ENCODE results near the gene UBQLN4. TPM values are rescaled to one million over a fixed set of nuclear protein-coding genes. Genes with fewer than 3 reads are reported as not detected.

The UBQLN4 gene
- total RNA-seq, 3 donors from 2014 or later (not counting 1 experiment from before 2014, with no cell fraction given), result 14.4 to 23.5 (median 23.5) TPM

GRCh38 chr1:156082309-156083091, 28.9 kb upstream of the UBQLN4 start, which contains the start of gene MEX3A:
Gene MEX3A (minus strand): TSS chr1:156082465. CDS start chr1:156081998, 467 bp downstream.
- Histone ChIP-seq H3K9me3 (ENCODE audit: control insufficient read depth, insufficient read depth, low read length) (no peaks in the 10 kb centered on the region), H3K4me1 (ENCODE audit: control insufficient read depth, insufficient read depth, low read length) (peaks cover 21% of the 10 kb centered on the region), H3K27ac (ENCODE audit: low read length) (no peak within 1 kb of the TSS), H3K36me3 (ENCODE audit: control insufficient read depth, insufficient read depth, low read length) (no peaks in the 10 kb centered on the region), H3K4me3 (ENCODE audit: low read length) (peak within 1 kb of the TSS; percentile 79), H3K27me3 (ENCODE audit: control insufficient read depth, insufficient read depth, low read length) (peaks cover 15% of the 10 kb centered on the region)
- ATAC-seq (peak; percentile 84 to 93 (median 86)), DNase-seq (peak; percentile 58 to 71)
- Mint-ChIP-seq H3K9me3 (no peaks in the 10 kb centered on the region), H3K4me1 (peaks cover 0 to 11% of the 10 kb centered on the region in 2 donors), H3K27ac (peak within 1 kb of the TSS in 1 of 2 donors; percentile 69), H3K36me3 (no peaks in the 10 kb centered on the region), H3K27me3 (ENCODE audit: low read depth in 2 of 2) (peaks cover 12 to 33% of the 10 kb centered on the region in 2 donors), H3K4me3 (peak within 1 kb of the TSS; percentile 86)
- WGBS (ENCODE audit: insufficient coverage), result 0% methylated on average over 60 of the region's 62 CpGs
- TF ChIP-seq CTCF (IDR thresholded peaks at IDR 0.05), result no peak
- intact Hi-C loops (cut with micrococcal nuclease), result no loop called here

- no peak for DNase-seq
- Histone ChIP-seq H3K27ac (ENCODE audit: low read length) (no peak overlapping the region), H3K4me3 (ENCODE audit: low read length) (peak overlapping the region; percentile 79), H3K9me3 (ENCODE audit: control insufficient read depth, insufficient read depth, low read length) (no peaks in the 10 kb centered on the region), H3K27me3 (ENCODE audit: control insufficient read depth, insufficient read depth, low read length) (peaks cover 15% of the 10 kb centered on the region), H3K36me3 (ENCODE audit: control insufficient read depth, insufficient read depth, low read length) (no peaks in the 10 kb centered on the region), H3K4me1 (ENCODE audit: control insufficient read depth, insufficient read depth, low read length) (peaks cover 24% of the 10 kb centered on the region)
- intact Hi-C loops (cut with micrococcal nuclease), result no loop called here
- ATAC-seq, result no peak
- Mint-ChIP-seq H3K27ac (peak overlapping the region in 1 of 2 donors; percentile 69), H3K9me3 (no peaks in the 10 kb centered on the region), H3K4me3 (peak overlapping the region; percentile 86), H3K36me3 (no peaks in the 10 kb centered on the region), H3K27me3 (ENCODE audit: low read depth in 2 of 2) (peaks cover 10 to 29% of the 10 kb centered on the region in 2 donors), H3K4me1 (peaks cover 0 to 11% of the 10 kb centered on the region in 2 donors)
- WGBS (ENCODE audit: insufficient coverage), result 0% methylated on average over 3 of the region's 10 CpGs
- TF ChIP-seq CTCF (IDR thresholded peaks at IDR 0.05), result no peak
These were observed 28.3 kb upstream of the UBQLN4 start for GRCh38 chr1:156081917-156082308.

GRCh38 chr1:156081180-156081916, 27.8 kb upstream of the UBQLN4 start:
- Histone ChIP-seq H3K9me3 (ENCODE audit: control insufficient read depth, insufficient read depth, low read length) (no peaks in the 10 kb centered on the region), H3K27me3 (ENCODE audit: control insufficient read depth, insufficient read depth, low read length) (peaks cover 15% of the 10 kb centered on the region), H3K4me1 (ENCODE audit: control insufficient read depth, insufficient read depth, low read length) (peaks cover 28% of the 10 kb centered on the region), H3K27ac (ENCODE audit: low read length) (no peak overlapping the region), H3K36me3 (ENCODE audit: control insufficient read depth, insufficient read depth, low read length) (no peaks in the 10 kb centered on the region), H3K4me3 (ENCODE audit: low read length) (no peak overlapping the region)
- no peak for TF ChIP-seq CTCF (IDR thresholded peaks at IDR 0.05)
- no peak overlapping the region for H3K27ac Mint-ChIP-seq
- peaks cover 0 to 11% of the 10 kb centered on the region in 2 donors for H3K4me1 Mint-ChIP-seq
- WGBS (ENCODE audit: insufficient coverage), result 7% methylated on average over 58 of the region's 61 CpGs
- peak overlapping the region; percentile 86 for H3K4me3 Mint-ChIP-seq
- ATAC-seq (no peak), DNase-seq (peak in 1 of 2 donors; percentile 29)
- peaks cover 4 to 28% of the 10 kb centered on the region in 2 donors for H3K27me3 Mint-ChIP-seq (ENCODE audit: low read depth in 2 of 2)
- intact Hi-C loops (cut with micrococcal nuclease), result no loop called here
- H3K36me3 Mint-ChIP-seq, result no peaks in the 10 kb centered on the region
- H3K9me3 Mint-ChIP-seq, result no peaks in the 10 kb centered on the region

Data from natural killer cell (primary cell).